Hepatocyte (in vitro differentiated cells): Measurements from ENCODE around the gene FUT7.

Source experiments
- EZH2 ChIP-seq: fragments of 200-600 bp; sonication (generic); IDR thresholded peaks from 2 replicates; pipeline ENCODE4 v1.6.1; 2016; ENCODE audit warnings: antibody characterized with exemption, mild to moderate bottlenecking, borderline replicate concordance
- TF ChIP-seq, protein P1 (sequence below): fragments of 200-600 bp; sonication (generic); IDR thresholded peaks from 2 replicates; pipeline ENCODE4 v1.5.1; 2016; ENCODE audit warnings: antibody characterized with exemption, mild to moderate bottlenecking; ENCODE audit not compliant: poor library complexity

DNA sequence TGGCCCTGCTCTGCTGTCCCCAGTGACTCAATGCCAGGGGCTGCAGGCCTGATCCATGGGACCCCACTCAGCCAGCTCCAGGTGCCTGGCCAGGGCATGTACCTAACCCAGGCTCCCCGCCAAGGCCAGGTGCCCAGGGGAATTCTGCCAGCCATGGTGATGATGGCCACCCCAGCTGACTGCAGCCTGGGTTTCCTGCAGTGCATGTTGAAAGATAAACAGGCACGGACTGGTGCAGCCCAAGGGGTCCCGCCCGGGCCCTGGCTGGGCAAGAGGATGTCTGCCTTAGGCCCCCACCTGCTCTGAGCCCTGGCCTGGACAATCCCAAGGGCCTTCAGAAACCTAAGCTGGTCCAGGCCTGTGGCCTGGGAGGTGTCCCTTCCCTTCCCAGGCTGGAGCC lies 5.1 kb downstream of the FUT7 start:
- TF ChIP-seq, protein P1, sequence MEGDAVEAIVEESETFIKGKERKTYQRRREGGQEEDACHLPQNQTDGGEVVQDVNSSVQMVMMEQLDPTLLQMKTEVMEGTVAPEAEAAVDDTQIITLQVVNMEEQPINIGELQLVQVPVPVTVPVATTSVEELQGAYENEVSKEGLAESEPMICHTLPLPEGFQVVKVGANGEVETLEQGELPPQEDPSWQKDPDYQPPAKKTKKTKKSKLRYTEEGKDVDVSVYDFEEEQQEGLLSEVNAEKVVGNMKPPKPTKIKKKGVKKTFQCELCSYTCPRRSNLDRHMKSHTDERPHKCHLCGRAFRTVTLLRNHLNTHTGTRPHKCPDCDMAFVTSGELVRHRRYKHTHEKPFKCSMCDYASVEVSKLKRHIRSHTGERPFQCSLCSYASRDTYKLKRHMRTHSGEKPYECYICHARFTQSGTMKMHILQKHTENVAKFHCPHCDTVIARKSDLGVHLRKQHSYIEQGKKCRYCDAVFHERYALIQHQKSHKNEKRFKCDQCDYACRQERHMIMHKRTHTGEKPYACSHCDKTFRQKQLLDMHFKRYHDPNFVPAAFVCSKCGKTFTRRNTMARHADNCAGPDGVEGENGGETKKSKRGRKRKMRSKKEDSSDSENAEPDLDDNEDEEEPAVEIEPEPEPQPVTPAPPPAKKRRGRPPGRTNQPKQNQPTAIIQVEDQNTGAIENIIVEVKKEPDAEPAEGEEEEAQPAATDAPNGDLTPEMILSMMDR = no peak
- TF ChIP-seq EZH2 = no peak
